Endodermal cell (in vitro differentiated cells): ENCODE results near the gene EI24. TPM values are rescaled to one million over a fixed set of nuclear protein-coding genes. Genes with fewer than 3 reads are reported as not detected.

ENCODE experiments used
- DNase-seq: peaks from one replicate; pipeline ENCODE4 v3.0.0-alpha.2; 2017
- H3K27ac ChIP-seq: 2 replicates; pipeline ENCODE4 v1.5.1; 2013; ENCODE audit warnings: mild to moderate bottlenecking, low read depth, low read length, moderate library complexity
- H3K27me3 ChIP-seq: 2 replicates; pipeline ENCODE4 v1.6.1; 2013; ENCODE audit warnings: mild to moderate bottlenecking, low read length, moderate library complexity; ENCODE audit not compliant: insufficient read depth, control insufficient read depth, poor library complexity, severe bottlenecking
- H3K36me3 ChIP-seq: 2 replicates; pipeline ENCODE4 v1.7.0; 2013; ENCODE audit warnings: mild to moderate bottlenecking, low read length, moderate library complexity; ENCODE audit not compliant: control insufficient read depth, insufficient read depth
- H3K4me1 ChIP-seq: one replicate; pipeline ENCODE4 v1.7.0; 2013; ENCODE audit warnings: low read length; ENCODE audit not compliant: control insufficient read depth, insufficient read depth
- H3K4me3 ChIP-seq: 2 replicates; pipeline ENCODE4 v1.5.1; 2013; ENCODE audit warnings: mild to moderate bottlenecking, low read length, moderate library complexity
- H3K9ac ChIP-seq: 2 replicates; pipeline ENCODE4 v1.6.1; 2013; ENCODE audit warnings: mild to moderate bottlenecking, low read length, moderate library complexity; ENCODE audit not compliant: poor library complexity, severe bottlenecking; ENCODE audit errors: extremely low read depth
- H3K9me3 ChIP-seq: 2 replicates; pipeline ENCODE4 v1.6.1; 2013; ENCODE audit warnings: mild to moderate bottlenecking, low read length, moderate library complexity; ENCODE audit not compliant: control insufficient read depth
- H3K27ac Mint-ChIP-seq: 2 replicates; pipeline ENCODE4 v1.8.0; 2020; ENCODE audit warnings: mixed read lengths
- H3K27me3 Mint-ChIP-seq: 2 replicates; pipeline ENCODE4 v1.8.0; 2021; ENCODE audit warnings: mild to moderate bottlenecking, mixed read lengths; ENCODE audit not compliant: insufficient read depth
- H3K36me3 Mint-ChIP-seq: 2 replicates; pipeline ENCODE4 v1.8.0; 2020; ENCODE audit warnings: low read depth, mixed read lengths
- H3K4me1 Mint-ChIP-seq: 2 replicates; pipeline ENCODE4 v1.8.0; 2020; ENCODE audit warnings: mixed read lengths
- H3K4me3 Mint-ChIP-seq: 2 replicates; pipeline ENCODE4 v1.8.0; 2020; ENCODE audit warnings: mild to moderate bottlenecking, moderate library complexity, mixed read lengths
- H3K9me3 Mint-ChIP-seq: 2 replicates; pipeline ENCODE4 v1.8.0; 2020; ENCODE audit warnings: mild to moderate bottlenecking, mixed read lengths
- CTCF ChIP-seq: fragments of 200-600 bp; sonication (generic); conservative IDR thresholded peaks from 2 replicates; pipeline ENCODE4 v1.5.0; 2021; ENCODE audit warnings: antibody characterized with exemption, mild to moderate bottlenecking
- WGBS, 2 experiments: methylation state at CpG; one replicate each; pipeline versions ENCODE4 v1.1.5 to v1.1.7; 2013; ENCODE audit warnings: missing lambda C conversion rate in 2 of 2, mixed read lengths in 1 of 2; ENCODE audit not compliant: insufficient coverage in 1 of 2, insufficient read length in 1 of 2; 5-methylcytosine and 5-hydroxymethylcytosine counted together
- total RNA-seq, 2 donors: library from RNA; stranded (reverse); fragmentation: NEBNext Ultra II Directional in 1 of 2; extraction: Animal tissue kit (Norgen Biotek cat#: 25700) in 1 of 2; gene quantifications; 2 replicates in 1 of 2; 3 replicates in 1 of 2; pipeline ENCODE4 v1.2.1, GENCODE V29; 2021

Gene EI24
- total RNA-seq, 2 donors from 2014 or later, result 102 to 110 TPM

GRCh38 chr11:125559888-125560287 lies 9.4 kb upstream of the EI24 start:
- Mint-ChIP-seq H3K4me1 (peaks cover 4% of the 10 kb centered on the region), H3K4me3 (no peak overlapping the region), H3K27ac (no peak overlapping the region), H3K36me3 (no peaks in the 10 kb centered on the region), H3K9me3 (peaks cover 22% of the 10 kb centered on the region), H3K27me3 (peaks cover 3% of the 10 kb centered on the region)
- peaks cover 7% of the 10 kb centered on the region for H3K9me3 ChIP-seq
- H3K36me3 ChIP-seq, result no peaks in the 10 kb centered on the region
- no peak for DNase-seq
- no peak overlapping the region for H3K4me3 ChIP-seq
- H3K9ac ChIP-seq, result no peak overlapping the region
- 80 to 84% methylated on average over 1 to 3 of the region's 3 CpGs for WGBS, 2 experiments
- H3K4me1 ChIP-seq, result peaks cover 5% of the 10 kb centered on the region
- H3K27ac ChIP-seq, result no peak overlapping the region
- no peaks in the 10 kb centered on the region for H3K27me3 ChIP-seq
- TF ChIP-seq CTCF, result no peak

GRCh38 chr11:125561924-125562323 lies 7.4 kb upstream of the EI24 start:
- H3K9me3 ChIP-seq, result peaks cover 6% of the 10 kb centered on the region
- no peak overlapping the region for H3K27ac ChIP-seq
- Mint-ChIP-seq H3K4me3 (no peak overlapping the region), H3K4me1 (peaks cover 4% of the 10 kb centered on the region), H3K36me3 (no peaks in the 10 kb centered on the region), H3K27ac (no peak overlapping the region), H3K27me3 (peaks cover 3% of the 10 kb centered on the region), H3K9me3 (peaks cover 13% of the 10 kb centered on the region)
- no peak for DNase-seq
- WGBS, 2 experiments, result 92 to 100% methylated on average over 1 of the region's 1 CpG
- H3K27me3 ChIP-seq, result no peaks in the 10 kb centered on the region
- H3K36me3 ChIP-seq, result no peaks in the 10 kb centered on the region
- no peak overlapping the region for H3K4me3 ChIP-seq
- no peak overlapping the region for H3K9ac ChIP-seq
- H3K4me1 ChIP-seq, result peaks cover 5% of the 10 kb centered on the region
- TF ChIP-seq CTCF, result no peak

GRCh38 chr11:125562430-125562829 lies 6.8 kb upstream of the EI24 start:
- 95 to 100% methylated on average over 4 of the region's 4 CpGs for WGBS, 2 experiments
- Histone ChIP-seq H3K9me3 (peaks cover 8% of the 10 kb centered on the region), H3K27me3 (no peaks in the 10 kb centered on the region), H3K4me1 (peaks cover 5% of the 10 kb centered on the region), H3K27ac (no peak overlapping the region), H3K36me3 (no peaks in the 10 kb centered on the region), H3K9ac (no peak overlapping the region), H3K4me3 (no peak overlapping the region)
- no peak for DNase-seq
- peaks cover 4% of the 10 kb centered on the region for H3K4me1 Mint-ChIP-seq
- TF ChIP-seq CTCF, result no peak
- no peaks in the 10 kb centered on the region for H3K36me3 Mint-ChIP-seq
- no peak overlapping the region for H3K4me3 Mint-ChIP-seq
- peaks cover 3% of the 10 kb centered on the region for H3K27me3 Mint-ChIP-seq
- peaks cover 13% of the 10 kb centered on the region for H3K9me3 Mint-ChIP-seq
- H3K27ac Mint-ChIP-seq, result no peak overlapping the region
